ENCODE results near the gene MGST1.

MGST1 gene, protein sequence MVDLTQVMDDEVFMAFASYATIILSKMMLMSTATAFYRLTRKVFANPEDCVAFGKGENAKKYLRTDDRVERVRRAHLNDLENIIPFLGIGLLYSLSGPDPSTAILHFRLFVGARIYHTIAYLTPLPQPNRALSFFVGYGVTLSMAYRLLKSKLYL
- long read RNA-seq, donor 1, transcript MGST1-219 (1 exons, 1,842 nt) = minor isoform, 7 of 27 reads
- long read RNA-seq, donor 1, transcript MGST1-205 (4 exons, 914 nt) = major isoform, 16 of 27 reads
- long read RNA-seq, donor 1, partial matches to known transcripts = 0 of 27 reads
- long read RNA-seq, donor 1, other reads (novel, unspliced or antisense) = 0 of 27 reads
- long read RNA-seq, donor 2, transcript MGST1-205 (4 exons, 914 nt) = minor isoform, 6 of 13 reads
- long read RNA-seq, donor 2, transcript MGST1-219 (1 exons, 1,842 nt) = major isoform, 7 of 13 reads
- long read RNA-seq, donor 2, partial matches to known transcripts = 0 of 13 reads
- long read RNA-seq, donor 2, other reads (novel, unspliced or antisense) = 0 of 13 reads
- long read RNA-seq, donor 3, transcript MGST1-219 (1 exons, 1,842 nt) = minor isoform, 5 of 17 reads
- long read RNA-seq, donor 3, transcript MGST1-205 (4 exons, 914 nt) = major isoform, 9 of 17 reads
- long read RNA-seq, donor 3, partial matches to known transcripts = 0 of 17 reads
- long read RNA-seq, donor 3, other reads (novel, unspliced or antisense) = 0 of 17 reads
- long read RNA-seq, donor 4, transcript MGST1-205 (4 exons, 914 nt) = major isoform, 19 of 32 reads
- long read RNA-seq, donor 4, transcript MGST1-219 (1 exons, 1,842 nt) = minor isoform, 5 of 32 reads
- long read RNA-seq, donor 4, partial matches to known transcripts = 6 of 32 reads
- long read RNA-seq, donor 4, other reads (novel, unspliced or antisense) = 0 of 32 reads
- long read RNA-seq, donor 5, transcript MGST1-219 (1 exons, 1,842 nt) = minor isoform, 5 of 36 reads
- long read RNA-seq, donor 5, transcript MGST1-205 (4 exons, 914 nt) = major isoform, 27 of 36 reads
- long read RNA-seq, donor 5, partial matches to known transcripts = 0 of 36 reads
- long read RNA-seq, donor 5, other reads (novel, unspliced or antisense) = 0 of 36 reads
- long read RNA-seq, donor 6, transcript MGST1-219 (1 exons, 1,842 nt) = minor isoform, 6 of 23 reads
- long read RNA-seq, donor 6, transcript MGST1-205 (4 exons, 914 nt) = major isoform, 17 of 23 reads
- long read RNA-seq, donor 6, partial matches to known transcripts = 0 of 23 reads
- long read RNA-seq, donor 6, other reads (novel, unspliced or antisense) = 0 of 23 reads
- long read RNA-seq, donor 7, transcript MGST1-219 (1 exons, 1,842 nt) = minor isoform, 8 of 41 reads
- long read RNA-seq, donor 7, transcript MGST1-205 (4 exons, 914 nt) = major isoform, 25 of 41 reads
- long read RNA-seq, donor 7, partial matches to known transcripts = 6 of 41 reads
- long read RNA-seq, donor 7, other reads (novel, unspliced or antisense) = 0 of 41 reads
- long read RNA-seq, donor 8, transcript MGST1-219 (1 exons, 1,842 nt) = minor isoform, 5 of 28 reads
- long read RNA-seq, donor 8, transcript MGST1-205 (4 exons, 914 nt) = major isoform, 23 of 28 reads
- long read RNA-seq, donor 8, partial matches to known transcripts = 0 of 28 reads
- long read RNA-seq, donor 8, other reads (novel, unspliced or antisense) = 0 of 28 reads

DNA sequence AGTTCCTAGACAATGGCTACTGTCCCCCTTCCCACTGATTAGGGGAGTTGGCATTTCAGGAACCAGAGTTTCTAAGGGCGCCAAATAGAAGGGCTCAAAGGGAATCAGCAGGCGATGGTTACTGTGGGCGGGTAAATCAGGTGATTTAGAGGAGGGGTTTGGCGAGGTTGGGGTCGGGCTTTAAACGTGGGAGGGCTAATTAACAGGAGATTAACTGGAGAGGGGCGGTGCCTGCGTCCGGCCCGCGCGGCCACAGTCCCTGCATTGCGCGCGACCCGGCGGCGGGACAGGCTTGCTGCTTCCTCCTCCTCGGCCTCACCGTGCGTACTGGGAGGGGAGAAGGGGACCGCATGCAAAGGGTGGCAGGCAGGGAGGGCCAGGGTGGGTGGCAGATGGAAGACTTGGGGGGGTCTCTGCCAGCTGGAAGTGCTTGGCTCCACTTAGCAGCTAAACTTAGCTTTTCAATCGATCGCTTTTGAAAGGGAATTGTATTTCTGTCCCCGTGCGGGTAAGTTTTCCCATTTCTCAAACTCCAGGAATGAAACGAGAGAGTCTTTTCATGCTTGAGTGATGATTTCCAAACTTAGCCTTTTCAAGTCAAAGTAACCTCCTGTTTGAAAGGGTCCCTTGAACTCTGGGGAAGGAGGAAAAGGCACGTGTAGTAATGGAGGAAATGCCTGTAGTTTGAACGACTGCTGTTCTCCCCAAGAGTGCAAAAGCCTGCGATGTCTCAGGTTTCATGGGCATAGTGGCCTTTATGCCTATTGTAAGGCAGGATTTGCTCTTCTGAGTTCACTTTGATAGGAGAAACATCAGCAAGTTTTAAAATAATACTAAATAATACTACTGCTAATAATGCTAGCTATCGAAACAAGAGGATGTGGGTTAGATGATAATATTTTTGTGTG, at the start of gene MGST1:
Gene MGST1 (plus strand): TSS at position 255 of the 908 bp plus-strand sequence. CDS start 6,608 bp downstream, outside the sequence.
- DNase-seq = peak; percentile 68

DNA sequence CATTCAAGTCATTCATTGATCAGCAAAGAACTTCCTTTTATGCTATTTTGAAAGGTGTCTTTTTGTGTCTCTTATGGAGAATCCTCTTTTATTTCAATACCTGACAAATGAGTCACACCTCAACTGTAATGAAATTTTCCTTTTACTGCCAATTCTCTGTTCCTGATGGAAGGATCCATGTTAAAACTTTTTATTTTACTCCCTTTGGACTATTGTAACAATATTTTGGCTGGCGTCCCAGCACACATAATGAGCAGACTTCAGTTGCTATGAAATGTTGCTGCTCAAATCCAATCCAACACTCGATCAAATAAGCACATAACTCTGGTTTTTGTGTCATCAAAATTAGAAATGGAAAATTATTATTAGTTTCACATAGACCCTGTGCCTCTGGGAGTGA, 48.0 kb upstream of the MGST1 start:
- DNase-seq = no peak

DNA sequence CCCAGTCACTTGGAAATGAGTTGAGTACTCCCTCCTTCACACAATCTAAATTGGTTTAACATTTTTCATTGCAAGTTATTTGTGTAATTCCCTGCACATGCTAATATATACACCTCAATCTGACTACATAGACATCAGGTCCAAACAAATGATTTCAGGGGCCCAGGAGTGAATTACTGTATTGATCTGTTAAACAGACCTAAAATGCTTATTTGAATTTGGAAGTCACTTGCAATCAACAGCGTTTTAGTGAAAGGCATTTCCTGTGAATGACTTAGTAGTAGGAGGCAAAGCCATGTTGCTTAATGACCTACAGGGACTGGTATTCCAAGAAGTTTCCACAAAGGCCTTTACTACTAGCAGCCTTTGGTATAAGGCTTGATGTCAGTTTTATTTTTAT, 47.3 kb upstream of the MGST1 start:
- no peak for DNase-seq

DNA sequence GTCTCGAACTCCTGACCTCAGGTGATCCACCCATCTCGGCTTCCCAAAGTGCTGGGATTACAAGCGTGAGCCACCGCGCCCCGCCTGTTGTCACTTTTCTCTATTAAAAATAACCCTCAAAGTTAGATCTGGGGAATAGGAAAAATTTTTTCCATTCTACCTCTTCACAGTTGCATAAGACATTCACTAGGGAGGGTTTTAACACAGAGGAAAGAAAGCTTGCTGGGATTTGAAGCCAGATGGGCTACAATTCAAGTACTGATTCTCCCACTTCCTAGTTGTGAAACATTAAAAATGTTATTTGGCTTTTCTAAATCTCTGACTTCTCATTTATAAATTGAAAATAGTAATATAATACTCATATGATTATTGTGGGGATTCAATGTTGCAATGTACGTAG, 46.7 kb upstream of the MGST1 start:
- no peak for DNase-seq

DNA sequence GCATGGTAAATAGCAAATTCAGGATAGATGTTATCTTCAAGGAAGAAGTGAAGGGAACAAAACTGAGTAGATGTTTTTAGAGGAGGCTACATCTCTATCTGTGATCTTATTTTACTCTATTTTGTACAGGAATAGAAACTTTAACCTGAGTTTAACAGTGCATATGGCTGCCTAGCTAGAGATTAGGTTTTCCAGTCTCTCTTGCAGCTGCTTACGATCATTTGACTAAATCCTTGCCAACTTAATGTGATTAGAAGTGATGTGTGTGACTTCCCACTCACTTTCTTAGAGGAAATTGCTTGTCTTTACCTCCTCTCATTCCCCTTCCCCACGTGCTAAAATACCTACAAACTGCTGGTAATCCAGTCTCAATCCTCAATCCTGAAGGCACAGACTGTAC, 43.5 kb upstream of the MGST1 start:
- no peak for DNase-seq

DNA sequence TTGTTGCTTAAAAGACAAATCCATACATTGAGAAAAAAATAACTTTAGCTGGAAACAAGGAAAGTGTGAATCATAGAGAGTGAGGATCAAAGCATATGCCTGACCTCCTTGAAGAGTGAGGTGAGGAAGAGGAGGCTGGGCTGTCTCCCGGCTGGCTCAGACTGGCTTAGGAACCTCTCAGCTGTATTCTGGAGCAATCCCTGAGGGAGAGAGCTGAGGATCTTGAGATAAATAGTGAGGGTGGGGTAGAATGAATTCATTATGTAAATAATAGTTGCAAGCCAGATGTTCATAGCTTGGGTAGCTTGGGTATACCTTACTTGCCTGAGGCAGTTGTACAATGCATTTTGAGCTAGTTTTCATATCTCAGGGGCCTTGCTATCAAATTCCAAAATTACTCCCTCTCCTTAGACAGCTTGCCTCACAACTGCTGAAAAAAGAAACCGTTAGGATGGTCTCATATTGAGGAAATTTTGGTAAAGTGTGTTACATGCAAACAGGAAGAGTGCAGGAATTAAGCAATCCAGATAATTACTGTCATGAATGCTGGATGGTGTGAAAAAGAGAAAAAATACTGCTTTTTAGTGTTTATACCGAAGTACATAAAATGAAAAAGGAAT, 39.5 kb upstream of the MGST1 start:
- no peak for DNase-seq

DNA sequence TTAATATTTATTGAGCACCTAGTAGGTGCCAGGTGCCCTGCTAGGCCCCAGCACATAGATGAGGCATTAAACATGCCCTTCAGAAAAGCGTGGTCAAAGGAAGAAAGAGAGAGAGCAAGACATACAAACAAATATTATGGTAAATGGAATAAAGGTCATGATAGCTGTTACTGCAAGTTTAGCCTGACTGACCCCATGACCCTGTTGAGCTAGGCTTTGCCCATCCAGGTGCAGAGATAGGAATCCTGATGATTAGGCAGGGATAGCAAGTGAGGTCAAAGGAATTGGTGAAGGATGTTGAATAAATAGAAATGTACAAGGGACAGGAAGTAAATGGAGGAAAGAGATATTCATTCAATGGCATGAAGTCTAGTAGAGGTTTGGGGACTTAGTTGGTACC, 36.5 kb upstream of the MGST1 start:
- no peak for DNase-seq

DNA sequence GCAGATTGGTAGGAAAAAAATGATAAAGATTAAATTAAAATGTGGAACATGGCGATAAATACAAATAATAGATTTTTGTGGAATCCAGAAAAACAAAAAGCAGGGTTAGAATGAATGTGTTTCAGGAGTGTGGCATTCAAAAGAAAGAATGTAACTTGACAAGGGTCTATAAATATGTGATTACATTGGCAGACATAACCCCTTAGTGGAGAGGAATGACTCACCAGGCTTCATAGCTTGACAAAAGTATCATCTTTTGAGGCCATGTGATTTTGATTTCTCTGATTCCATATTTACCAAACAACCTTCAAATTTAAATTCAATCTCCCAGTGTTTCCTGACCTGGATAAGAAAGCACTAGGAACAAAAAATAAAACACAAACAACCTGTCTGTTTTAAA, 24.4 kb upstream of the MGST1 start:
- DNase-seq = no peak

DNA sequence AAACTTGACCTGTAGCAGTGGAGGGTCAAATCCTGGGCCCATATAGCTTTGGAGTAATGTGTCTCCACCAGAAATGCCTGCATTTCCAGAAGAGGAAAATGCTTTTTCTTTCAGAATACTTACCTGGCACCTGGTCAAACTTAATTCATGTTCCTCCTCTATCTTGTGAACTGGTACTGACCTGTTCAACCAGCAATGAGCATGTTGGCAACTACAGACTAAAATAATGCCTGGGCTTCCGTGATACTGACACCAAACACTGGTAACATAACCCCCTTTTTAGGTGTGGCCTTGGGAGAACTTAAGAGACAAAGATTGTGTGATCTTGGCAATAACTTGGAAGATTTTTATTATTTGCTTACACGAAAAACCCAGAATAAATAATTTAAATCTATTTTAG, 23.8 kb upstream of the MGST1 start:
- DNase-seq = no peak

DNA sequence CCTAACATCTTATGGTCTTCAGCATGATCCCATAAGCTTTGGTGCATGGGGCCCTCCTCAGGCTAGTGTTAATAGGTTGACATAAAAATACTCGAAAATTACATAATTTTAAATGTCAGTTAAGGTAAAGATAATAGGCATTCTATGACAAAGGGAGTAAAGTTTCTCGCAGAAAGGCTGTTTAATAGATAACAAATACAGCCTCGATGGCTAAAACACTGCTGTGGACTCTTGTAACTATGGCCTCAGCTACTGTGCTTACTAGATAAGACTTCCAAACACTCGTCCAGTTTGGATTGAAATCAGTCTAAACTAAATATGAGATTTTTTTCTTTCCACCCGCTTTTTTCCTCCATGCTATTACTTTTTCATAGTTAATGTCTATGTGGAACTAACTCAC, 23.2 kb upstream of the MGST1 start:
- no peak for DNase-seq

DNA sequence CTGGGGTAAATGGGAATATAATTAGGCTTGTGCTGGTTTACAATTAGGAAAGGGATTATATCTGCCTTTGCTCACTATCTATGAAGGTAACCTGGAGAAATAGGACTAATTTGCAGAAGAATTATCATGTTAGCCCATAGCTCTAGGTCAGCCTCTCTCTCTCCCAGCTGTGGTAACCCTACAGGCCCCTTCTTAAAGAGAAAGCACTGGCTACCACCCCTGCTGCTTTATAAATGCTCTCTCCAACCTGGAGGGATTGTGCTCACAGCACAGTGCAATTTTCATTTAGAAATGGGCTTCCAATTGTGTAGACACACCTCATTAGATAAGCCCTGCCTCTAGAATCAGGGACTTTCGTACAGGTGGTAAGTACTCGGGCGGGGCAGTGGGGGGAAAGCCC, 22.7 kb upstream of the MGST1 start:
- no peak for DNase-seq

DNA sequence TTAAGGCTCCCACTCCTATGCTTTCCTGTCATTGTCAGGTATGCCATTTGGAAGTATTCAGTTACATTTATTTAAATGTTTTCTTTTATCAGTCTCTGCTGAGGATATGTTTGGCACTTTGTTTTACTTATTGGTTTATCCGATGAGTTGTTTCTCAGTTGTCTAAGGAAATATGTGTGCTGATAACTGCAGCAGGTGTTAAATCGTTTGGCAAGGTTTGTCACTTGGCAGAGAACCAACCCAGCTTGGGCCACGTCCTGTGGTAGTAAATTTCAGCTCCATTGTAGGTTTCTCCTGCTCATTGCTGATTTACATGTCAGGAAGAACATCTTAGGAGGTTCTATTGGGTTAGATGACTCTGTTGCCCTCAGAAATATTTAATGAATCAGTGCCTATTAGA, 22.0 kb upstream of the MGST1 start:
- DNase-seq = no peak

DNA sequence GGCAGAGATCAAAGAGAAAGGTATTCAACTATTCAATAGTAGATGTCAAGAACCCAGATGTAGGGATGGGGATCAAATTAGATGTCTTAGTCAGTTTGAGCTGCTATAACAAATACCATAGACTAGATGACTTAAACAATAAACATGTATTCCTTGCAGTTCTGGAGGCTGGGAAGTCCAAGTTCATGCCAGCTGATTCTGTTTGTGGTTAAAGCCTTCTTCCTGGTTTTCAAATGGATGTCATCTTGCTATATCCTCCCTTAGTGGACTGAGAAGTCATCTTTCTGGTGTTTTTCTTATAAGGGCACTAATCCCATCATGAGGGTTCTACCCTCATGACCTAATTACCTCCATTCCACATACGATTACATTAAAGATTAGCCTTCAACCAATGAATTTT, 19.5 kb upstream of the MGST1 start:
- no peak for DNase-seq

DNA sequence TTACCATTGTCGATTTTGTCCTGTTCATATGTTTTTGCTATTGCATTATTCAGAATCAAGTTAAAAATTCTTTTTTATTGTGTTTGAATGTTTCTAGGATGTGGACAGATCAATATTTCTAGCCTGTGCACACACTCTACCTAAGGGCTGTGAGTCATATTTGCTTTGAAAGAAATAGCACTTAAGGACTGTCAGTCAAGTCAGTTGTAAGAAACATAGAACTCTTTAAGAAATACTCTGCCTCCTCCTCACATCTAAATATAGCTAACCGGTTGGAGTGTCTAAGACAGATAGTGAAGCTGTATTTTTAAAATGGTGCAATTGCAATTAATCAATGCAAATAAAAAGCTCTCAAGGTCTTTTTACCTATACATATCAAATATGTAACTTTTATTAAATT, 17.9 kb upstream of the MGST1 start:
- DNase-seq = no peak

DNA sequence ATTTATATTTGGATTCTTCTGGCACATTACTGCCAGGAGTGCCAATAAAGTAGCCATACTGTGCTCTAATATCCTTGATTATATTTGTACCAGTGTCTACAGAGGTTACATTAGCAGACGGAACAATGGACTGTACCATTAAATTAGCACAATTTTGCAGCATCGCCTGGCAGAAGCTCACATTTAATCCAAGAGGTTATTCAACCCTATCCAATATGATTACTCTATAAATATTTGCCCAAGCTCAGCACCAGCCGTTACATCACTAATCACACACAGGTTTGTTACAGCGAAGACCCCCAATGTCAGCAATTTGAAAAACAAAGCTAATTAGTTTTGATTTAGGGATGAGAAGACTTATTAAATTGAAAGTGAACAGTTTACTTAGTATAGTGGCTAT, 16.9 kb upstream of the MGST1 start:
- no peak for DNase-seq

DNA sequence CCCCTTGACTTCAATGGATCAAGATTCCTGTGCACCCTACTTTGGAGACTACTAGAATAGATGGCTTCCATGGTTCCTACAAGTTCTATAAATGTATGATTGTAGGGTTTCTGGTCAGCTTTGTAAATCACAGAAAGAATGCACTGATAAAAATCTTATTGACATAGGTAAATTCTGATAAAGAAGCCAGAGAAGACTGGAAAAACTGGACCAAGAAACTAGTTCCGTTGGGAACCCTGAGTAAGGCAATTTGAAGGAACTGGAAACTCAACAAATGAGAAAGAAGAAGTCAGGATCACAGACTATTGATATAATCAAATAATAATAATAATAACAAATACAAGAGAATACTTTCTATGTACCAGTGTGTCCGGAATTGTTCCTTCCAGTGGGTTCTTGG, 15.4 kb upstream of the MGST1 start:
- no peak for DNase-seq

DNA sequence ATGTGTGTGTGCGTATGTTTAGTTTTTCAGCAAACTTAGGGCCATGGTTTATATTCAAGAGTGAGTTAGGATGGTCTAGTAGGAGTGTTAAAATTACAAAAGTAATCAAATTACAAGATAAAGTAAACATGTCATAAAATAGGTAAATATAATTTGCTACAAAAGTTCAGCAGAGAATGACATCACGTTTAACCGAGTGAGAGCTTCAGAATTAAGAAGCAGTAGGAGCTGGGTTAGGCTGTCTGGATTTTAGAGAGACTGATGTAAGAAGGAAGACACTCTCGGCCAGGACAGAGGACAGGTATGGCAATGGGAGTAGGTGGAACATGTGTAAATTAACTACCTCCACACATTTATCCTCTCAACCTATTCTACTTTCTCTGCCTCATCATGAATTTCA, 11.6 kb upstream of the MGST1 start:
- DNase-seq = no peak

DNA sequence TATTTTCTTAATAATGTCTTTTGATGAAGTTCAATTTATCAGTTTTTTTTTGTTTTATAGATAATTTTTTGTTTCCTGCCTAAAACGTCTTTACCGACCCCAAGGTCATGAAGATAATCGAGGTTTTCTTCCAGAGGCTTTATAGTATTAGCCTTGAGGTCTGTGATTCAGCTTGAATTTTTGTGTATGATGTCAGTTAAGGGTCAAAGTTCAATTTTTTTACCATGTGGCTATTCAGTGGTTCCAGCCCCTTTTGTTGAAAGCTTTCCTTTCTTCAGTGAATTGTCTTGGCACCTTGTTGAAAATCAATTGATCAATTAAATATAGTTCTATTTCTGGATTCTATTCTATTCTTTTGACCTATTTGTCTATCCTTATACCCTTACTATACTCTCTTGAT, 3.2 kb upstream of the MGST1 start:
- no peak for DNase-seq

DNA sequence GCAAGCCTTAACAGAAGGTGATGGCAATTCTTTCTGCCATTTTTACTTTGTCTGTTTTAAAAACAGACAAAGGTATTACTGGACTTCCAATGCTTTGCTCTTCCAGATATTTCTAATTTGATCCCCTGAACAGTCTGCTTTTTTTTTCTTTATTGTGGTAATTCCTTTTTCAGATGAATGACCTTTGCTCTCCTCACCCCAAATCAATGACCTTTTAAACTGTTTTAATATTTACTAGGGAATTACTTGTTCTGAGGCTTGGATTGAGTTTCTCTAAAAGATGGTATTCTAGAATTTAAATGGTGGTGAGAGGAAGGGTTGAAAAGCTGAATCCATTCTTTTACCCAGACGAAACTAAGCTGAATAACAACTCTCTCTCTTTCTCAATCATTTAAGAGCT, 2.3 kb upstream of the MGST1 start:
- DNase-seq = no peak

DNA sequence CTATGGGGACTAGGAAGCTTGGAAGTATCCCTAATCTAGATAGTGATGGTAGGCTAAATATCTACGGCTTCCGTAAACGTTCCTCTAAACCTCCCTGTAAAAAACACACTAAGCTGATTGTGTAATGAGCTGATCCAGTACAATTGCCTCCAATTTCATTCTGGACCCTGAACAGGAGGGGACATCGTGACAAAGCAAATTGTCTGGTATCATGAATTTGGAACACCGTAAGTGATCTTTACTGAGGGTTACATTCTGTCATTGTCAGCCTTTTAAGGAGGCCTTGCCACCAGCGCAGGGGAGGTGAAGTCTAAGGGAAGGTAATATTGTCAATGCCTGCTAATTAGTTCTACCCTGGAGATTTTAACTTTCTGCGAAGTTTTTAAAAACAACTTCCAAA, 487 bp upstream of the MGST1 start:
- no peak for DNase-seq

Data from right kidney (tissue), 9 donors.